T-helper 1 cell treated with Interleukin-12 subunit alpha and Interleukin-12 subunit beta and Interleukin-4 antibody, amounts not matched to agents 30 μg/mL and 1 μg/mL, for 36 hours (primary cell): ENCODE results near the gene KIRREL3.

Source experiments
- H3K27ac Mint-ChIP-seq: one replicate; pipeline ENCODE4 v1.8.0; 2021; ENCODE audit warnings: mild to moderate bottlenecking, mixed read lengths
- H3K27me3 Mint-ChIP-seq: one replicate; pipeline ENCODE4 v1.8.0; 2021; ENCODE audit warnings: low read depth, mixed read lengths
- H3K36me3 Mint-ChIP-seq: one replicate; pipeline ENCODE4 v1.8.0; 2021; ENCODE audit warnings: low read depth, mixed read lengths
- H3K4me1 Mint-ChIP-seq: one replicate; pipeline ENCODE4 v1.8.0; 2021; ENCODE audit warnings: low read depth, mixed read lengths
- H3K4me3 Mint-ChIP-seq: one replicate; pipeline ENCODE4 v1.8.0; 2021; ENCODE audit warnings: mild to moderate bottlenecking, moderate library complexity, mixed read lengths
- H3K9me3 Mint-ChIP-seq: one replicate; pipeline ENCODE4 v1.8.0; 2021; ENCODE audit warnings: mixed read lengths

Gene KIRREL3

GRCh38 chr11:126871792-126872191 is 128.8 kb downstream of the KIRREL3 start:
- H3K27me3 Mint-ChIP-seq = no peaks in the 10 kb centered on the region
- H3K27ac Mint-ChIP-seq = no peak overlapping the region
- no peaks in the 10 kb centered on the region for H3K9me3 Mint-ChIP-seq
- H3K36me3 Mint-ChIP-seq = no peaks in the 10 kb centered on the region
- H3K4me3 Mint-ChIP-seq = no peak overlapping the region
- no peaks in the 10 kb centered on the region for H3K4me1 Mint-ChIP-seq

- H3K27me3 Mint-ChIP-seq = no peaks in the 10 kb centered on the region
Measured at GRCh38 chr11:126870021-126870420, 130.5 kb downstream of the KIRREL3 start.

GRCh38 chr11:126868741-126869140 is 131.8 kb downstream of the KIRREL3 start:
- H3K9me3 Mint-ChIP-seq = no peaks in the 10 kb centered on the region
- no peak overlapping the region for H3K4me3 Mint-ChIP-seq
- no peaks in the 10 kb centered on the region for H3K27me3 Mint-ChIP-seq
- H3K4me1 Mint-ChIP-seq = no peaks in the 10 kb centered on the region
- no peaks in the 10 kb centered on the region for H3K36me3 Mint-ChIP-seq
- H3K27ac Mint-ChIP-seq = no peak overlapping the region

More at GRCh38 chr11:126870021-126870420, 130.5 kb downstream of the KIRREL3 start:
- Mint-ChIP-seq H3K4me1 (no peaks in the 10 kb centered on the region), H3K9me3 (no peaks in the 10 kb centered on the region), H3K4me3 (no peak overlapping the region), H3K27ac (no peak overlapping the region), H3K36me3 (no peaks in the 10 kb centered on the region)

- no peaks in the 10 kb centered on the region for H3K27me3 Mint-ChIP-seq
- H3K4me3 Mint-ChIP-seq = no peak overlapping the region
- H3K4me1 Mint-ChIP-seq = no peaks in the 10 kb centered on the region
- H3K36me3 Mint-ChIP-seq = no peaks in the 10 kb centered on the region
- H3K27ac Mint-ChIP-seq = no peak overlapping the region
- H3K9me3 Mint-ChIP-seq = no peaks in the 10 kb centered on the region
Measured at GRCh38 chr11:126864934-126865333, 135.6 kb downstream of the KIRREL3 start.

GRCh38 chr11:126863294-126863997 is 137.1 kb downstream of the KIRREL3 start:
- H3K27me3 Mint-ChIP-seq = no peaks in the 10 kb centered on the region
- no peak overlapping the region for H3K4me3 Mint-ChIP-seq
- no peak overlapping the region for H3K27ac Mint-ChIP-seq
- H3K36me3 Mint-ChIP-seq = no peaks in the 10 kb centered on the region
- H3K9me3 Mint-ChIP-seq = no peaks in the 10 kb centered on the region
- H3K4me1 Mint-ChIP-seq = no peaks in the 10 kb centered on the region

DNA sequence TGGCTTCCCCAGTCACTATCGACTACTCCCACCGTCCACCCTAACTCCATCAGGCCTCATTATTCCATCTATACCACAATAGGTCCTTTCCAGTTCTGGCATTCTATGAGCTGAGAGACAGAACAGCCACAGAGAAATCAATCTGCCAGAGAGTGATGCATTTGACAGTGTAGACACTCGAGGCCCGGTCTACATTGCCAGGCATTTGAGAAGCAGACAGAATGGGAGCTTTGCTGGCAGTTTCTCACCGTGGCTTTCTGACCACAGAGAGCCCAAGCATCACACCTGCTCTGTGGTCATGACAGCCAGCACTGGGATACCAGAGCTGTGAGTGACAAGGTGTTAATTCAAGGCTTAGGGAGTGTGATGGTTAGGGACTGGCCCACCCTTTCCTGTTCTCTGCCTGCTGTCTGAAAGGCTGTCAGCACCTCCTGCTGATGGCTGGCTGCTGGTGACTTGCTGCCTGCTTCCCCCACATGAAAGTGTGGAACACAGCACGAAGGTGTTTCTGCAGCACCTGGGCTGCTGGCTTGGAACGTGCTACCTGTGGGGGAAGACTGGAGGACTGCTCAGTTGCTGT is 137.8 kb downstream of the KIRREL3 start:
- Mint-ChIP-seq H3K4me3 (no peak overlapping the region), H3K27me3 (no peaks in the 10 kb centered on the region), H3K27ac (no peak overlapping the region), H3K36me3 (no peaks in the 10 kb centered on the region), H3K9me3 (no peaks in the 10 kb centered on the region), H3K4me1 (no peaks in the 10 kb centered on the region)

- Mint-ChIP-seq H3K36me3 (no peaks in the 10 kb centered on the region), H3K27ac (no peak overlapping the region), H3K4me3 (no peak overlapping the region)
Measured at GRCh38 chr11:126861796-126862459, 138.6 kb downstream of the KIRREL3 start.

DNA sequence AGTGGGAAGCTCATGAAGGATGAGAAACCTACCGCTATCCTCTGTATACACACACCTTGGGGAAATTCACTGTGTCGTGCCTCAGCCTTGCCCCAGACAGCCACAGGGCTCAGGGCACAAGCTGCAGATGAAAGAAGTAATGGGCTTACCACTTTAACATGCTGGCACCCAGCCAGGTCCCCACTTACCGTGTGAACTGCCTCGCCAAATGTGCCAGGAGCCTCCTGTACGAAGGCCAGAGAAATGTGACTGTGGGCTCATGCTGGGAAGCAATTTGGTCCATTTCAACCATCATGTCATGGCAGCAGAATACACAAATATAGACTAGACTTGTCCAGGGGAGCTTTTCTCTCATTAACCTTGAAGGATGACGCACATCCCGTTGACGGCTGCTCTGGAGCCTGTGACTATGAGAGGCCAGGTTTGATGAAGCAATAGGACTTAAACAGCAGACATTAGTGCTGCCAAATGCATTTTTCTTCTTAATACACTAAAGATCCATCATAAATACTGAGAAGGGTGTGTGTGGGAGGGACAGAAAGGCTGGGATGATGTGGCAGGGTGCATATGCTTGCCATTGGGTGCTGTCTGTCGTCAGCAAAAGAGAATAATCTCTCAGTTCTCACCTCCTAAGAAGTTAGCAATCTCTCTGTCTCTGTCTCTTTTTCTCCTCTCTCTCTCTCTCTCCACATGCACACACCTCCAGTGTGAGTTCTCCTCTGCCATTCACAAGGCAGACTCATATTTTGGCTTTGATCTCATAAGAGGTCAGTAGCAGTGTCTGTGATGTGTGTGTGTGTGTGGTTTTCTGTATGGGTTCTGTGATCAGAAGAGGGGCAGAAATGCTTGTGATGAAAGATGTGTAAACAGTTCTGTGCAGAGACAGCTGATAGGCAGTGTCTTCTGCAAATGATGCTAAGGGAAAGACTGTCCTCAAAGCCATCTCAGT is 142.4 kb downstream of the KIRREL3 start:
- no peaks in the 10 kb centered on the region for H3K4me1 Mint-ChIP-seq

More at GRCh38 chr11:126861796-126862459, 138.6 kb downstream of the KIRREL3 start:
- Mint-ChIP-seq H3K4me1 (no peaks in the 10 kb centered on the region), H3K9me3 (no peaks in the 10 kb centered on the region), H3K27me3 (no peaks in the 10 kb centered on the region)

DNA sequence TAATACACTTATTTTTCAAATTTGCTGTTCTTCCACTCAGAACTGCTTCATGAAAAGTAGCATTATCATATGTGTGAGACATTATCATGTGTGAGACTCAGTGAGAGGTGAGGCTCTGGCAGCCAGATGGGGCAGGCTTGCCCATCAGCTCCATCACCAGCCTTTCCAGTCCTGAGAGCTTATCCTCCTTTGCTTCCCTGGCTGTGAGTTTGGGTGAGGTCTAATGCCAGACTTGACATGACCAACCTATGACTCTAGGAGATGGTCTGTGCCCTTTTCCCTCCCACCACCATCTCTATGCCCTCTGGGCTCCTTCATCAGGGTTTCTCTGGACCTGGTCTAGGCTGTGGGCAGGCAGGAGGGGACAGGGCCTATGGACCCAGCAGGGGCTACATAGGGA is 145.0 kb downstream of the KIRREL3 start:
- H3K4me3 Mint-ChIP-seq = no peak overlapping the region
- H3K36me3 Mint-ChIP-seq = no peaks in the 10 kb centered on the region
- no peaks in the 10 kb centered on the region for H3K4me1 Mint-ChIP-seq
- no peaks in the 10 kb centered on the region for H3K27me3 Mint-ChIP-seq
- H3K27ac Mint-ChIP-seq = no peak overlapping the region
- H3K9me3 Mint-ChIP-seq = no peaks in the 10 kb centered on the region

More for the DNA sequence above, 142.4 kb downstream of the KIRREL3 start:
- Mint-ChIP-seq H3K27me3 (no peaks in the 10 kb centered on the region), H3K36me3 (no peaks in the 10 kb centered on the region), H3K27ac (no peak overlapping the region), H3K9me3 (no peaks in the 10 kb centered on the region), H3K4me3 (no peak overlapping the region)

DNA sequence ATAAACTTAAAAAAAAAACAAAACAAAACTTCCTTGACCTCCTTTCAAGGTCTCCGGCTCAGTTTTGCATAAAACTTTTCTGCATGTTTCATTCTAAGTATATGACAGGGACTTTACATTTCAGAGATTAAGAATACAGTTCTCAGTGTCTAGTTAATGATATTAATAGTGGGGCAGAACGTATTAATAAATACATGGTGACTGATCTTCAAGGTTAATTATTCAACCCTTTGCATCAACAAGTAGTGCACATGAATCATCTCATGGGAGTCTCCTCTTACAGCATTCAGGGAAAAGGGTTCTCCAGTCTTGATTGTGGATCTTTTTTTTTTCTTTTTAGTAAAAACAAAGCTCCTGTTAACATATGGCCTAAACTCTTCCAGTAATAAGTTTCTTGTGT is 146.8 kb downstream of the KIRREL3 start:
- H3K9me3 Mint-ChIP-seq = no peaks in the 10 kb centered on the region
- H3K27ac Mint-ChIP-seq = no peak overlapping the region
- no peaks in the 10 kb centered on the region for H3K36me3 Mint-ChIP-seq
- no peak overlapping the region for H3K4me3 Mint-ChIP-seq
- H3K27me3 Mint-ChIP-seq = no peaks in the 10 kb centered on the region
- H3K4me1 Mint-ChIP-seq = no peaks in the 10 kb centered on the region

GRCh38 chr11:126844789-126845188 is 155.8 kb downstream of the KIRREL3 start:
- Mint-ChIP-seq H3K36me3 (no peaks in the 10 kb centered on the region), H3K9me3 (no peaks in the 10 kb centered on the region), H3K4me3 (no peak overlapping the region), H3K4me1 (no peaks in the 10 kb centered on the region), H3K27me3 (no peaks in the 10 kb centered on the region), H3K27ac (no peak overlapping the region)

GRCh38 chr11:126843096-126843495 is 157.5 kb downstream of the KIRREL3 start:
- H3K4me1 Mint-ChIP-seq = no peaks in the 10 kb centered on the region
- H3K27ac Mint-ChIP-seq = no peak overlapping the region
- no peaks in the 10 kb centered on the region for H3K9me3 Mint-ChIP-seq
- H3K36me3 Mint-ChIP-seq = no peaks in the 10 kb centered on the region
- no peaks in the 10 kb centered on the region for H3K27me3 Mint-ChIP-seq
- no peak overlapping the region for H3K4me3 Mint-ChIP-seq

- Mint-ChIP-seq H3K9me3 (no peaks in the 10 kb centered on the region), H3K27me3 (no peaks in the 10 kb centered on the region), H3K4me1 (no peaks in the 10 kb centered on the region), H3K4me3 (no peak overlapping the region), H3K36me3 (no peaks in the 10 kb centered on the region), H3K27ac (no peak overlapping the region)
Measured at GRCh38 chr11:126841999-126842398, 158.6 kb downstream of the KIRREL3 start.

- Mint-ChIP-seq H3K4me3 (no peak overlapping the region), H3K27me3 (no peaks in the 10 kb centered on the region), H3K9me3 (no peaks in the 10 kb centered on the region), H3K4me1 (no peaks in the 10 kb centered on the region), H3K27ac (no peak overlapping the region), H3K36me3 (no peaks in the 10 kb centered on the region)
Measured at GRCh38 chr11:126840975-126841374, 159.6 kb downstream of the KIRREL3 start.
